Measurements from ENCODE around the gene UBP1.

The UBP1 gene

GRCh38 chr3:33394403-33395054 lies 45.7 kb downstream of the UBP1 start:
- peaks cover 84% of the 10 kb centered on the region for H3K36me3 ChIP-seq (ENCODE audit: insufficient read depth, low read length)
- no peak overlapping the region for H2AFZ ChIP-seq (ENCODE audit: low read depth, low read length)

DNA sequence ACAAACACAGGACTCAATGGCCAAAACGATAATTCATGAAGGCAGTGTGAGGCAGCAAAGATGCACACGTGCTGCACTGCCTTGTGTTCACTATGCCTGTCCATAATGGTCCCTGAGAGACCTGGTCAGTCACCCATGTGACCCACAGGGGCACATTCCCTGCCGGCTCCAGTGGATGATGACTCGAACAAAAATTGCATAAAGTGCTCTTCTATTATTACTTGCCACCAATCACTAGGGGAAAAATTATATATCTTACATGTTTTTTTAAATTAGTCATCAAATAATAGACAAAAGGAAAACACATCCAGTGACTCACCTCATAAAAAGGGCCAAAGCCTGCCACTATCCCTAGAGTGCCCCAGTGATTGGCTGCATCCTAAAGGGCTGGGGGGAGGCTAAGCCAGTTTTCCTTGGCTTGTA lies 47.5 kb downstream of the UBP1 start:
- H3K27me3 ChIP-seq (ENCODE audit: insufficient read depth, low read length), result no peaks in the 10 kb centered on the region

More at GRCh38 chr3:33394403-33395054, 45.7 kb downstream of the UBP1 start:
- Histone ChIP-seq H3K9me3 (ENCODE audit: low read length) (no peaks in the 10 kb centered on the region), H3K4me1 (ENCODE audit: insufficient read depth, low read length) (no peaks in the 10 kb centered on the region), H3K4me3 (ENCODE audit: low read length) (no peak overlapping the region), H3K27me3 (ENCODE audit: insufficient read depth, low read length) (no peaks in the 10 kb centered on the region)

GRCh38 chr3:33392144-33392543 lies 48.1 kb downstream of the UBP1 start:
- H3K4me1 ChIP-seq (ENCODE audit: insufficient read depth, low read length), result no peaks in the 10 kb centered on the region
- H2AFZ ChIP-seq (ENCODE audit: low read depth, low read length), result no peak overlapping the region
- peaks cover 79% of the 10 kb centered on the region for H3K36me3 ChIP-seq (ENCODE audit: insufficient read depth, low read length)
- H3K27me3 ChIP-seq (ENCODE audit: insufficient read depth, low read length), result no peaks in the 10 kb centered on the region
- no peak overlapping the region for H3K4me3 ChIP-seq (ENCODE audit: low read length)
- H3K9me3 ChIP-seq (ENCODE audit: low read length), result no peaks in the 10 kb centered on the region

More for the DNA sequence above, 47.5 kb downstream of the UBP1 start:
- no peak overlapping the region for H3K4me3 ChIP-seq (ENCODE audit: low read length)
- H3K36me3 ChIP-seq (ENCODE audit: insufficient read depth, low read length), result peaks cover 81% of the 10 kb centered on the region
- no peaks in the 10 kb centered on the region for H3K4me1 ChIP-seq (ENCODE audit: insufficient read depth, low read length)
- H3K9me3 ChIP-seq (ENCODE audit: low read length), result no peaks in the 10 kb centered on the region
- no peak overlapping the region for H2AFZ ChIP-seq (ENCODE audit: low read depth, low read length)

GRCh38 chr3:33391255-33391995 lies 48.8 kb downstream of the UBP1 start:
- H3K27me3 ChIP-seq (ENCODE audit: insufficient read depth, low read length), result no peaks in the 10 kb centered on the region
- H3K4me3 ChIP-seq (ENCODE audit: low read length), result no peak overlapping the region
- no peaks in the 10 kb centered on the region for H3K9me3 ChIP-seq (ENCODE audit: low read length)
- no peaks in the 10 kb centered on the region for H3K4me1 ChIP-seq (ENCODE audit: insufficient read depth, low read length)
- H2AFZ ChIP-seq (ENCODE audit: low read depth, low read length), result no peak overlapping the region
- peaks cover 74% of the 10 kb centered on the region for H3K36me3 ChIP-seq (ENCODE audit: insufficient read depth, low read length)

GRCh38 chr3:33389908-33390307 lies 50.3 kb downstream of the UBP1 start:
- H3K4me1 ChIP-seq (ENCODE audit: insufficient read depth, low read length), result no peaks in the 10 kb centered on the region
- peaks cover 78% of the 10 kb centered on the region for H3K36me3 ChIP-seq (ENCODE audit: insufficient read depth, low read length)
- no peak overlapping the region for H2AFZ ChIP-seq (ENCODE audit: low read depth, low read length)
- no peaks in the 10 kb centered on the region for H3K9me3 ChIP-seq (ENCODE audit: low read length)
- no peak overlapping the region for H3K4me3 ChIP-seq (ENCODE audit: low read length)
- no peaks in the 10 kb centered on the region for H3K27me3 ChIP-seq (ENCODE audit: insufficient read depth, low read length)

- Histone ChIP-seq H2AFZ (ENCODE audit: low read depth, low read length) (no peak overlapping the region), H3K4me1 (ENCODE audit: insufficient read depth, low read length) (no peaks in the 10 kb centered on the region), H3K4me3 (ENCODE audit: low read length) (no peak overlapping the region), H3K36me3 (ENCODE audit: insufficient read depth, low read length) (peaks cover 82% of the 10 kb centered on the region), H3K27me3 (ENCODE audit: insufficient read depth, low read length) (no peaks in the 10 kb centered on the region), H3K9me3 (ENCODE audit: low read length) (no peaks in the 10 kb centered on the region)
These were observed 51.7 kb downstream of the UBP1 start for GRCh38 chr3:33388374-33389100.

- Histone ChIP-seq H3K4me3 (ENCODE audit: low read length) (no peak overlapping the region), H3K36me3 (ENCODE audit: insufficient read depth, low read length) (peaks cover 73% of the 10 kb centered on the region), H3K9me3 (ENCODE audit: low read length) (no peaks in the 10 kb centered on the region), H3K4me1 (ENCODE audit: insufficient read depth, low read length) (no peaks in the 10 kb centered on the region), H3K27me3 (ENCODE audit: insufficient read depth, low read length) (no peaks in the 10 kb centered on the region), H2AFZ (ENCODE audit: low read depth, low read length) (no peak overlapping the region)
These were observed 53.6 kb downstream of the UBP1 start for GRCh38 chr3:33386631-33387030.

DNA sequence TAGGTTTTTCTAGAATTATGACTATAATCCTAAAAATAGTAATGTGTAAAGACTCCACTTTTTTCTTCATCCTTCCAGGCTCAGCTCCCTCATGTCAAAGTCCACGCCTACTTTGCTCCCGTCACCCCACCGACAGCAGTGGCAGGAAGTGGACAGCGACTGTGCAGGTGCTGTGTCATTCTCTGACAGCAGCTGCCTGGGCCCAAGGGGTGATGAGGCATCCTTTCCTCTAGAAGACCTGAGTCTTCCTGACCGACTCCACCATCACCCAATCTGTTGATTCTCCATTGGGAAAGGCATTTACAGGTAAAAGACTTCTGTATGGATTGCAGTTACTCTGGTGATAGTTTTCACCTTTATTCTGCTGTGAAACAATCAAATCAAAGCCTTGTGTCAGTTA lies 54.8 kb downstream of the UBP1 start:
- H3K4me1 ChIP-seq (ENCODE audit: insufficient read depth, low read length), result no peaks in the 10 kb centered on the region
- H3K36me3 ChIP-seq (ENCODE audit: insufficient read depth, low read length), result peaks cover 66% of the 10 kb centered on the region
- no peak overlapping the region for H2AFZ ChIP-seq (ENCODE audit: low read depth, low read length)
- H3K4me3 ChIP-seq (ENCODE audit: low read length), result no peak overlapping the region
- no peaks in the 10 kb centered on the region for H3K27me3 ChIP-seq (ENCODE audit: insufficient read depth, low read length)
- H3K9me3 ChIP-seq (ENCODE audit: low read length), result no peaks in the 10 kb centered on the region

GRCh38 chr3:33383951-33384350 lies 56.3 kb downstream of the UBP1 start:
- H2AFZ ChIP-seq (ENCODE audit: low read depth, low read length), result no peak overlapping the region
- no peak overlapping the region for H3K4me3 ChIP-seq (ENCODE audit: low read length)
- H3K9me3 ChIP-seq (ENCODE audit: low read length), result no peaks in the 10 kb centered on the region
- H3K4me1 ChIP-seq (ENCODE audit: insufficient read depth, low read length), result no peaks in the 10 kb centered on the region
- H3K27me3 ChIP-seq (ENCODE audit: insufficient read depth, low read length), result no peaks in the 10 kb centered on the region
- H3K36me3 ChIP-seq (ENCODE audit: insufficient read depth, low read length), result peaks cover 57% of the 10 kb centered on the region

- no peak overlapping the region for H2AFZ ChIP-seq (ENCODE audit: low read depth, low read length)
- H3K4me3 ChIP-seq (ENCODE audit: low read length), result no peak overlapping the region
- peaks cover 49% of the 10 kb centered on the region for H3K36me3 ChIP-seq (ENCODE audit: insufficient read depth, low read length)
- H3K27me3 ChIP-seq (ENCODE audit: insufficient read depth, low read length), result no peaks in the 10 kb centered on the region
- no peaks in the 10 kb centered on the region for H3K4me1 ChIP-seq (ENCODE audit: insufficient read depth, low read length)
- H3K9me3 ChIP-seq (ENCODE audit: low read length), result no peaks in the 10 kb centered on the region
These were observed 59.6 kb downstream of the UBP1 start for GRCh38 chr3:33380653-33381052.

DNA sequence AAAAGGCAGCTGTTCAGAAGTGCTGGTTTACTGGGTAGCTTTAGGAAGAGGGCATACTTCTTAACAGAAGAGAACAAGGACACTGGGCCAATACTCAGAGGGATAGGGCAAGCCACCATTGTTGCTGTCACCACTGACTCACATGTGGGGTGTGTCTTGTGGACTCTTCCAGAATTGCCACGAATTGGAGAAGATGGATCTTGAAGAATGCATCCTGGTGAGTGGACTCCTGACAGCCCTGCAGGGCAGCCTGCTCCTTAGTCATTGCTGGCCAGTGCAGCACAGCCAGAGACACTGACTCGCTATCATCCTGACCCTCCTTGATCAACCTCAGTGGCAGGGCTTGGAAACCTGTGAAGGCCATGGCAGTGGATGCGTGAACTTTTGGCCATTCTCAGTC lies 62.3 kb downstream of the UBP1 start:
- Histone ChIP-seq H2AFZ (ENCODE audit: low read depth, low read length) (no peak overlapping the region), H3K4me1 (ENCODE audit: insufficient read depth, low read length) (no peaks in the 10 kb centered on the region), H3K4me3 (ENCODE audit: low read length) (no peak overlapping the region), H3K9me3 (ENCODE audit: low read length) (no peaks in the 10 kb centered on the region), H3K27me3 (ENCODE audit: insufficient read depth, low read length) (no peaks in the 10 kb centered on the region), H3K36me3 (ENCODE audit: insufficient read depth, low read length) (peaks cover 34% of the 10 kb centered on the region)

DNA sequence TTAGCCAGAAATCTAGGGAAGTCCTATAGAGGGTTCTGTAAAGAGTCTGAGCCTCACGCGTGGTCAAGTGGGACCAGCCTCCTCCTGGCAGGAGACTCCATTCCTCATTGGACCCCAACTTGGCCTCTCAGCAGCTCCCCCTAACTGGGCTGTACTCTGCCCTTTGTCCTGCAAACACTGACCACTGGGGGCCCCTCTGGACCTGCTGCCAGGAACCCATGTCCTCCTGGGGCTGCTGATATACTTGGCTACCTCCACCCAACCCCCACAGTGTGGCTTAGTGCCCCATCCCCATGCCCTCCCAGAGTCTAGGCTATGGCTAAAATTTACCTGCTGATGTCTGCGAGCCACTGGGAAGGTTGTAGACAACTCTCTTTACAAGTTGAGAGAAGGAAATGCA lies 62.7 kb downstream of the UBP1 start:
- Histone ChIP-seq H3K4me1 (ENCODE audit: insufficient read depth, low read length) (no peaks in the 10 kb centered on the region), H3K27me3 (ENCODE audit: insufficient read depth, low read length) (no peaks in the 10 kb centered on the region), H3K4me3 (ENCODE audit: low read length) (no peak overlapping the region), H3K36me3 (ENCODE audit: insufficient read depth, low read length) (peaks cover 31% of the 10 kb centered on the region), H2AFZ (ENCODE audit: low read depth, low read length) (no peak overlapping the region), H3K9me3 (ENCODE audit: low read length) (no peaks in the 10 kb centered on the region)

- no peak overlapping the region for H2AFZ ChIP-seq (ENCODE audit: low read depth, low read length)
- H3K4me1 ChIP-seq (ENCODE audit: insufficient read depth, low read length), result no peaks in the 10 kb centered on the region
- H3K36me3 ChIP-seq (ENCODE audit: insufficient read depth, low read length), result peaks cover 9% of the 10 kb centered on the region
- no peaks in the 10 kb centered on the region for H3K27me3 ChIP-seq (ENCODE audit: insufficient read depth, low read length)
- H3K4me3 ChIP-seq (ENCODE audit: low read length), result no peak overlapping the region
- H3K9me3 ChIP-seq (ENCODE audit: low read length), result no peaks in the 10 kb centered on the region
These were observed 67.1 kb downstream of the UBP1 start for GRCh38 chr3:33373082-33373437.
